ENCODE data around the gene CYTH3.

Gene CYTH3

GRCh38 chr7:6279937-6280336 lies 7.5 kb upstream of the CYTH3 start:
- DNase-seq (ENCODE audit: low read depth in 2 of 2): no peak

GRCh38 chr7:6279341-6279740 lies 6.9 kb upstream of the CYTH3 start:
- DNase-seq (ENCODE audit: low read depth in 2 of 2): no peak

- no peak for DNase-seq (ENCODE audit: low read depth in 2 of 2)
These were observed 6.4 kb upstream of the CYTH3 start for GRCh38 chr7:6278749-6279310.

- no peak for DNase-seq (ENCODE audit: low read depth in 2 of 2)
These were observed 5.1 kb upstream of the CYTH3 start for GRCh38 chr7:6277476-6277875.

- no peak for DNase-seq (ENCODE audit: low read depth in 2 of 2)
These were observed 4.5 kb upstream of the CYTH3 start for GRCh38 chr7:6276911-6277408.

GRCh38 chr7:6274743-6275142 lies 2.3 kb upstream of the CYTH3 start:
- no peak for DNase-seq (ENCODE audit: low read depth in 2 of 2)

GRCh38 chr7:6273917-6274630 lies 1.6 kb upstream of the CYTH3 start:
- no peak for DNase-seq (ENCODE audit: low read depth in 2 of 2)

- no peak for DNase-seq (ENCODE audit: low read depth in 2 of 2)
These were observed 985 bp upstream of the CYTH3 start for GRCh38 chr7:6273380-6273837.

- no peak for DNase-seq (ENCODE audit: low read depth in 2 of 2)
These were observed 557 bp downstream of the CYTH3 start for GRCh38 chr7:6271694-6272440.

- DNase-seq (ENCODE audit: low read depth in 2 of 2): no peak
These were observed 1.3 kb downstream of the CYTH3 start for GRCh38 chr7:6271060-6271658.

GRCh38 chr7:6269527-6269926 lies 2.9 kb downstream of the CYTH3 start:
- DNase-seq (ENCODE audit: low read depth in 2 of 2): no peak

GRCh38 chr7:6268907-6269306 lies 3.5 kb downstream of the CYTH3 start:
- no peak for DNase-seq (ENCODE audit: low read depth in 2 of 2)

- DNase-seq (ENCODE audit: low read depth in 2 of 2): no peak
These were observed 4.2 kb downstream of the CYTH3 start for GRCh38 chr7:6268023-6268900.

- no peak for DNase-seq (ENCODE audit: low read depth in 2 of 2)
These were observed 5.7 kb downstream of the CYTH3 start for GRCh38 chr7:6266699-6267098.

GRCh38 chr7:6262221-6262620 lies 10.2 kb downstream of the CYTH3 start:
- DNase-seq (ENCODE audit: low read depth in 2 of 2): no peak

- no peak for DNase-seq (ENCODE audit: low read depth in 2 of 2)
These were observed 10.7 kb downstream of the CYTH3 start for GRCh38 chr7:6261699-6262098.

GRCh38 chr7:6260291-6261187 lies 11.9 kb downstream of the CYTH3 start:
- DNase-seq (ENCODE audit: low read depth in 2 of 2): no peak

GRCh38 chr7:6259257-6259656 lies 13.2 kb downstream of the CYTH3 start:
- DNase-seq (ENCODE audit: low read depth in 2 of 2): no peak

GRCh38 chr7:6258440-6259182 lies 13.8 kb downstream of the CYTH3 start:
- DNase-seq (ENCODE audit: low read depth in 2 of 2): no peak

GRCh38 chr7:6257675-6258074 lies 14.7 kb downstream of the CYTH3 start:
- no peak for DNase-seq (ENCODE audit: low read depth in 2 of 2)
